Activated CD4-positive, alpha-beta memory T cell treated with anti-CD3 and anti-CD28 coated beads for 36 hours (primary cell): ENCODE results near the gene OS9. TPM values are rescaled to one million over a fixed set of nuclear protein-coding genes. Genes with fewer than 3 reads are reported as not detected.

Experiments used
- CTCF ChIA-PET: fragments of 350-600 bp; sonication (Branson Sonifier 250); formaldehyde crosslinking; loops from one replicate; lab custom pipeline; 2021; ENCODE audit warnings: antibody characterized with exemption, inconsistent platforms; lab: Charles Lee
- POLR2A ChIA-PET: fragments of 350-600 bp; sonication (Branson Sonifier 250); formaldehyde crosslinking; loops from one replicate; lab custom pipeline; 2021; ENCODE audit warnings: antibody characterized with exemption; lab: Charles Lee
- DNase-seq: peaks from one replicate; pipeline ENCODE4 v3.0.0-alpha.2; 2020
- H3K27ac Mint-ChIP-seq: one replicate; pipeline ENCODE4 v1.8.0; 2021; ENCODE audit warnings: mixed read lengths
- H3K27me3 Mint-ChIP-seq: one replicate; pipeline ENCODE4 v1.8.0; 2021; ENCODE audit warnings: mixed read lengths
- H3K36me3 Mint-ChIP-seq: one replicate; pipeline ENCODE4 v1.8.0; 2021; ENCODE audit warnings: mixed read lengths
- H3K4me1 Mint-ChIP-seq: one replicate; pipeline ENCODE4 v1.8.0; 2021; ENCODE audit warnings: low read depth, mixed read lengths
- H3K4me3 Mint-ChIP-seq: one replicate; pipeline ENCODE4 v1.8.0; 2021; ENCODE audit warnings: mild to moderate bottlenecking, mixed read lengths
- H3K9me3 Mint-ChIP-seq: one replicate; pipeline ENCODE4 v1.8.0; 2021; ENCODE audit warnings: mixed read lengths
- intact Hi-C: fragments of 100-400 bp; cut with micrococcal nuclease; formaldehyde crosslinking; loops from one replicate; pipeline ENCODE4 v1.15.1; 2023
- microRNA-seq: library from miRNA; unstranded; fragments of <30 nt; microRNA quantifications from one replicate; pipeline ENCODE4 v1.2.0, GENCODE V29; 2022; ENCODE audit warnings: borderline number of aligned reads, borderline microRNAs expressed, borderline replicate concordance
- total RNA-seq, 2 experiments: library from RNA; stranded (reverse); gene quantifications; one replicate each; pipeline ENCODE4 v1.2.3, GENCODE V29; 2021

Gene OS9
- total RNA-seq, 2 experiments from 2014 or later: 73.4 to 74.8 TPM

GRCh38 chr12:57765003-57765697 lies 71.2 kb downstream of the OS9 start:
- intact Hi-C loops: loop anchor here (1.0 to 2.0 kb wide), 2 partner anchors 9 to 134 kb away; no protein-coding TSS in a partner anchor
- ChIA-PET CTCF (interaction anchor here (0.6 to 5.1 kb wide), 8 partner anchors 8 to 174 kb away, joined by 3 to 52 read pairs (median 4); partner anchors contain the start of genes CDK4, PIP4K2C and TSFM), POLR2A (interaction anchor here (0.8 to 1.3 kb wide), 5 partner anchors 9 to 20 kb away, joined by 3 to 5 read pairs (median 3); partner anchors contain the start of genes MARCHF9 and TSPAN31)
- Mint-ChIP-seq H3K27me3 (peaks cover 2% of the 10 kb centered on the region), H3K27ac (peak overlapping the region; percentile 77), H3K9me3 (no peaks in the 10 kb centered on the region), H3K36me3 (peaks cover 26% of the 10 kb centered on the region), H3K4me3 (peak overlapping the region; percentile 86), H3K4me1 (peaks cover 28% of the 10 kb centered on the region)
- peak; percentile 79 for DNase-seq

- Mint-ChIP-seq H3K36me3 (peaks cover 26% of the 10 kb centered on the region), H3K27me3 (peaks cover 2% of the 10 kb centered on the region), H3K27ac (peak overlapping the region; percentile 77), H3K4me1 (peaks cover 34% of the 10 kb centered on the region), H3K9me3 (no peaks in the 10 kb centered on the region), H3K4me3 (peak overlapping the region; percentile 86)
- ChIA-PET CTCF (interaction anchor here (1.0 to 5.1 kb wide), 6 partner anchors 9 to 130 kb away, joined by 3 to 52 read pairs (median 8); partner anchors contain the start of genes CDK4 and TSFM), POLR2A (interaction anchor here (0.7 to 1.3 kb wide), 6 partner anchors 9 to 70 kb away, joined by 3 to 5 read pairs (median 4); partner anchors contain the start of gene MARCHF9)
- intact Hi-C loops: loop anchor here (1.0 to 2.0 kb wide), 2 partner anchors 10 to 133 kb away; no protein-coding TSS in a partner anchor
- DNase-seq: no peak
Measured at GRCh38 chr12:57765698-57766463, 71.9 kb downstream of the OS9 start.

GRCh38 chr12:57766464-57767304 lies 72.8 kb downstream of the OS9 start, which contains the start of gene CYP27B1:
CYP27B1 (minus strand) TSS chr12:57767078; CDS start chr12:57767041, 37 bp downstream.
- intact Hi-C loops: no loop called here
- peaks cover 2% of the 10 kb centered on the region for H3K27me3 Mint-ChIP-seq
- ChIA-PET CTCF (interaction anchor here (1.0 to 5.1 kb wide), 4 partner anchors 8 to 17 kb away, joined by 3 to 52 read pairs (median 9); partner anchors contain the start of gene TSFM), POLR2A (interaction anchor here (0.7 to 1.0 kb wide), 4 partner anchors 10 to 69 kb away, joined by 3 to 4 read pairs (median 4); no protein-coding TSS in a partner anchor)
- peaks cover 41% of the 10 kb centered on the region for H3K4me1 Mint-ChIP-seq
- H3K36me3 Mint-ChIP-seq: peaks cover 29% of the 10 kb centered on the region
- peak within 1 kb of the TSS; percentile 86 for H3K4me3 Mint-ChIP-seq
- H3K9me3 Mint-ChIP-seq: no peaks in the 10 kb centered on the region
- peak within 1 kb of the TSS; percentile 13 for H3K27ac Mint-ChIP-seq
- DNase-seq: no peak

- Mint-ChIP-seq H3K27me3 (peaks cover 2% of the 10 kb centered on the region), H3K27ac (no peak overlapping the region), H3K4me3 (no peak overlapping the region), H3K4me1 (peaks cover 43% of the 10 kb centered on the region), H3K9me3 (no peaks in the 10 kb centered on the region), H3K36me3 (peaks cover 29% of the 10 kb centered on the region)
- POLR2A ChIA-PET: no interaction called here
- intact Hi-C loops: no loop called here
- CTCF ChIA-PET: interaction anchor here (1.2 to 5.1 kb wide), 3 partner anchors 8 to 16 kb away, joined by 9 to 52 read pairs (median 9); partner anchors contain the start of gene TSFM
- no peak for DNase-seq
Measured at GRCh38 chr12:57767305-57767698, 73.4 kb downstream of the OS9 start.

- H3K4me1 Mint-ChIP-seq: peaks cover 44% of the 10 kb centered on the region
- CTCF ChIA-PET: interaction anchor here (1.2 to 5.1 kb wide), 3 partner anchors 9 to 15 kb away, joined by 9 to 52 read pairs (median 9); partner anchors contain the start of gene TSFM
- H3K4me3 Mint-ChIP-seq: no peak overlapping the region
- H3K9me3 Mint-ChIP-seq: no peaks in the 10 kb centered on the region
- peaks cover 28% of the 10 kb centered on the region for H3K36me3 Mint-ChIP-seq
- POLR2A ChIA-PET: no interaction called here
- intact Hi-C loops: no loop called here
- no peak overlapping the region for H3K27ac Mint-ChIP-seq
- H3K27me3 Mint-ChIP-seq: peaks cover 2% of the 10 kb centered on the region
- DNase-seq: no peak
Measured at GRCh38 chr12:57767876-57768275, 73.9 kb downstream of the OS9 start.

- intact Hi-C loops: no loop called here
- DNase-seq: no peak
- Mint-ChIP-seq H3K27me3 (peaks cover 2% of the 10 kb centered on the region), H3K9me3 (no peaks in the 10 kb centered on the region), H3K36me3 (peaks cover 22% of the 10 kb centered on the region), H3K4me1 (peaks cover 41% of the 10 kb centered on the region), H3K4me3 (peak overlapping the region; percentile 9), H3K27ac (no peak overlapping the region)
- CTCF ChIA-PET: interaction anchor here (1.8 kb wide), 1 partner anchor 10 kb away, joined by 4 read pairs; no protein-coding TSS in a partner anchor
- POLR2A ChIA-PET: no interaction called here
Measured at GRCh38 chr12:57769594-57769993, 75.7 kb downstream of the OS9 start.

- POLR2A ChIA-PET: no interaction called here
- Mint-ChIP-seq H3K27me3 (peaks cover 2% of the 10 kb centered on the region), H3K9me3 (no peaks in the 10 kb centered on the region), H3K4me3 (peak overlapping the region; percentile 52), H3K27ac (peak overlapping the region; percentile 97), H3K4me1 (peaks cover 35% of the 10 kb centered on the region), H3K36me3 (peaks cover 24% of the 10 kb centered on the region)
- CTCF ChIA-PET: interaction anchor here (1.8 to 2.1 kb wide), 2 partner anchors 11 to 12 kb away, joined by 4 to 25 read pairs; partner anchors contain the start of gene TSFM
- intact Hi-C loops: no loop called here
- DNase-seq: no peak
Measured at GRCh38 chr12:57770734-57771133, 76.8 kb downstream of the OS9 start.

Small RNA genes within 50 kb of the gene (microRNA-seq; reads per million reads assigned to microRNA genes)
- gene MIR6759: not detected

Other genes starting within 250 kb of the OS9 start
- under 1 TPM; 0.34 to 0.69 TPM for gene INHBE, start 238.8 kb upstream of the OS9 start, total RNA-seq
- under 1 TPM in 1 of 2 experiments, not detected in 1; 0.07 TPM for gene GLI1, start 234.3 kb upstream of the OS9 start, total RNA-seq
- 10 to 100 TPM; 78.9 to 88.4 TPM for gene ARHGAP9, start 214.3 kb upstream of the OS9 start, total RNA-seq
- 100 to 1,000 TPM; 354 to 364 TPM for gene MARS1, start 206.1 kb upstream of the OS9 start, total RNA-seq
- 10 to 100 TPM; 24.1 to 25.2 TPM for gene DDIT3, start 173.6 kb upstream of the OS9 start, total RNA-seq
- gene MBD6, start 171.3 kb upstream of the OS9 start, total RNA-seq: 10 to 100 TPM; 43.5 to 48.2 TPM
- gene DCTN2, start 146.9 kb upstream of the OS9 start, total RNA-seq: 10 to 100 TPM; 81.0 to 85.2 TPM
- under 1 TPM; 0.90 to 0.99 TPM for gene KIF5A, start 144.1 kb upstream of the OS9 start, total RNA-seq
- 10 to 100 TPM; 17.8 to 20.6 TPM for gene PIP4K2C, start 102.9 kb upstream of the OS9 start, total RNA-seq
- 10 to 100 TPM; 15.4 to 15.8 TPM for gene DTX3, start 89.3 kb upstream of the OS9 start, total RNA-seq
- gene ARHGEF25, start 82.7 kb upstream of the OS9 start, total RNA-seq: 1 to 10 TPM; 1.4 to 2.5 TPM
- 1 to 10 TPM; 1.7 to 2.1 TPM for gene B4GALNT1, start 60.9 kb upstream of the OS9 start, total RNA-seq
- gene AGAP2, start 44.6 kb downstream of the OS9 start, total RNA-seq: 10 to 100 TPM; 32.4 to 34.0 TPM
- gene TSPAN31, start 50.9 kb downstream of the OS9 start, total RNA-seq: 10 to 100 TPM; 11.7 to 15.0 TPM
- gene CDK4, start 58.2 kb downstream of the OS9 start, total RNA-seq: 100 to 1,000 TPM; 181 to 195 TPM
- gene MARCHF9, start 61.0 kb downstream of the OS9 start, total RNA-seq: 10 to 100 TPM; 20.9 to 21.2 TPM
- gene CYP27B1, start 72.9 kb downstream of the OS9 start, total RNA-seq: 1 to 10 TPM; 7.1 to 8.2 TPM
- 10 to 100 TPM; 30.0 to 32.0 TPM for gene METTL1, start 78.0 kb downstream of the OS9 start, total RNA-seq
- gene EEF1AKMT3, start 78.5 kb downstream of the OS9 start, total RNA-seq: 1 to 10 TPM; 3.7 to 3.9 TPM
- 10 to 100 TPM; 45.5 to 47.2 TPM for gene TSFM, start 88.7 kb downstream of the OS9 start, total RNA-seq
- gene AVIL, start 124.6 kb downstream of the OS9 start, total RNA-seq: under 1 TPM; 0.64 to 0.85 TPM
- gene CTDSP2, start 152.6 kb downstream of the OS9 start, total RNA-seq: 100 to 1,000 TPM; 100 to 101 TPM
- gene ATP23, start 247.4 kb downstream of the OS9 start, total RNA-seq: 10 to 100 TPM; 14.9 to 16.3 TPM